Measurements from ENCODE around the gene ASF1B.

Gene ASF1B

DNA sequence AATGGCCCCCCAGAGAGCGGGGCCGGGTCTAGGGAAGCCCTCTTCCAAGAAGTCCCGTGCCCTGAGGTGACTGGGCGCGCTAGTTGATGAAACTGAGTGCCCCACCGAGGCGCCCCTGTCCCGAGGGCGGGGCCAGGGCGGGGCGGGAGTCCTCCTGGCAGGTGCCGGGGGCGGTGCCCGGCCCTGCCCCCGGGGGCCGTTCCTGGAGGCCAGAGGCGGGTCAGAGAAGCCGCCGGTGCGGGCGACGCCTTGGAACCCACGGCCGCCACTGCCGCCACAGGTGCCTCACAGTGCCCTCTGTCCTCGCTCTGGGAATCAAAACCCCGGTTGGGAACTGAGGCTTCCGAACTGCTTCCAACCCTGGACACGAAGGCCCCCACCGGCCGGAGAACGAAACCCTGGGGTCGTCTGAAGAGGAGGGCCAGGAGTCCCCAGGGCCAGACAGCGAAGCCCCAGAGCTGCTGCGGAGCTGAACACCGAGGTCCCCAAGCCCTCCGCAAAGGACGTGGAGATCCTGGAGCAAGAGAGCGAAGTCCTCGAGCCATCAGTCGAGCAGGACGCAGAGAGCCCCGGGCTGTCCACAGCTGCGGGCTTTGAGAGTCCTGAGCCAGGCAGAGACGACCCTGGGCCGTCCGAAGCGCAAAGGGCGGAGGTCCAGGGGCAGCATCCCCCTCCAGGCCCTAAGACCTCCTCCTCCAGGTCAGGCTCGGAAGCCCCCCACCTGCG lies 63.7 kb downstream of the ASF1B start, which contains the start of gene MISP3:
MISP3 (plus strand) TSS at position 252 of the 726 bp plus-strand sequence. CDS start 524 bp downstream, outside the sequence.
- H3K4me2 ChIP-seq (ENCODE audit: low read length) = peak within 1 kb of the TSS; percentile 96
- H3K27me3 ChIP-seq (ENCODE audit: control insufficient read depth, insufficient read depth, low read length) = no peaks in the 10 kb centered on the region
- H3K36me3 ChIP-seq (ENCODE audit: insufficient read depth, low read length) = no peaks in the 10 kb centered on the region
- no peaks in the 10 kb centered on the region for H3K9me3 ChIP-seq (replicated peaks; ENCODE audit: low read length)
- H3K4me3 ChIP-seq (ENCODE audit: low read length) = peak within 1 kb of the TSS; percentile 76
- peak within 1 kb of the TSS; percentile 74 for H3K9ac ChIP-seq (ENCODE audit: low read depth, low read length)
- peaks cover 32% of the 10 kb centered on the region for H3K4me1 ChIP-seq (ENCODE audit: control insufficient read depth, insufficient read depth, low read length)

GRCh38 chr19:14070268-14071050 lies 65.9 kb downstream of the ASF1B start:
- Histone ChIP-seq H3K9me3 (replicated peaks; ENCODE audit: low read length) (no peaks in the 10 kb centered on the region), H3K27me3 (ENCODE audit: control insufficient read depth, insufficient read depth, low read length) (no peaks in the 10 kb centered on the region), H3K4me3 (ENCODE audit: low read length) (no peak overlapping the region)

More at GRCh38 chr19:14070268-14071050, 65.9 kb downstream of the ASF1B start:
- Histone ChIP-seq H3K4me1 (ENCODE audit: control insufficient read depth, insufficient read depth, low read length) (peaks cover 31% of the 10 kb centered on the region), H3K4me2 (ENCODE audit: low read length) (no peak overlapping the region), H3K36me3 (ENCODE audit: insufficient read depth, low read length) (no peaks in the 10 kb centered on the region), H3K9ac (ENCODE audit: low read depth, low read length) (no peak overlapping the region)

Data from skeletal muscle satellite cell (primary cell).